ENCODE measurements around the gene FAM110D.

Gene FAM110D

DNA sequence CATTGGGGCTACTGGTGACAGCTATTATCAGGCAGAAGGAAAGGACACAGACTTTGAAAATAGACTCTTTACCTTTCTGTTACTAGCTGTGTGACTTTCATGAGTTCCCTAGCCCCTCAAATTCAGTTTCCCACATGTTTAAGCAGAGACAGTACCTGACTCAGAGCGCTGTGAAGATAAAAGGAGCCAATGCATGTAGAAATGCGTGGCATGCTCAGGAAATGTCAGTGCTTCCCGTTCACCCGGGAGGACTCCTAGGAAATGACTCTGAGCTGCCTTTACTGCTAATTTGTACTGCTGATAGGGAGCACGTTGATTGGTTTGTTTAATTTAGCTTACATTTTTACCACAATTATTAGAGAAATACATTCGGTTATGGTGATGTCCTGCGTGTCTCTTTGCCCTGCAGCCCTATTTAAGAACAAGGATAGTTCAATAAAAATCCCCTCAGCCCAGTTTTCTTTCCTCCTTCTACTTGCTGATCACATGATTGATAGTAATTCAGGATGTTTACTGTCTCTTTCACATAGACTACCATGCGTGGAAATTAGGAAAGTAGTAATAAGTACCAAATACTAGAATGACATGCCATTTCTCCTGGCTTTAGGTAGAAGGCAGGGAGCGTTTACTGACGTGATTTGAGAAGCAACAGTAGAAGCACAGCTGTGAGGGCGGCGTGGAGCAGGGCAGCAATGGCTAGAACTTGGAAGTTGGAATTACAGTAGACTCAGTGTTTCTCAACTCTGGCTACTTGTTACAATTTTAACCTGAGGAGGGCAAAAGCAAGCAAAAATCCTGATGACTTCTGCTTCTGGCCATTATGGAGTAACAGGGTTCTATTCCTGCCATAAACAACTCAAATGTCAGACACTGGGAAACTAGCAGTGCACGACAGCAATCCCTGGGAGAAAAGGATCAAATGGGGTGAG, 31.4 kb upstream of the FAM110D start:
- Histone ChIP-seq H3K4me1 (ENCODE audit: control insufficient read depth in 1 of 2, insufficient read depth in 1 of 2, low read depth in 1 of 2, low read length in 1 of 2) (peaks cover 61 to 62% of the 10 kb centered on the region in 2 experiments), H3K9me3 (no peaks in the 10 kb centered on the region), H3K4me3 (ENCODE audit: low read depth in 1 of 2, low read length in 1 of 2) (peak overlapping the region; percentile 48 to 50), H3K36me3 (no peaks in the 10 kb centered on the region), H3K27ac (peak overlapping the region; percentile 85), H3K27me3 (no peaks in the 10 kb centered on the region)
- TF ChIP-seq, protein P1, sequence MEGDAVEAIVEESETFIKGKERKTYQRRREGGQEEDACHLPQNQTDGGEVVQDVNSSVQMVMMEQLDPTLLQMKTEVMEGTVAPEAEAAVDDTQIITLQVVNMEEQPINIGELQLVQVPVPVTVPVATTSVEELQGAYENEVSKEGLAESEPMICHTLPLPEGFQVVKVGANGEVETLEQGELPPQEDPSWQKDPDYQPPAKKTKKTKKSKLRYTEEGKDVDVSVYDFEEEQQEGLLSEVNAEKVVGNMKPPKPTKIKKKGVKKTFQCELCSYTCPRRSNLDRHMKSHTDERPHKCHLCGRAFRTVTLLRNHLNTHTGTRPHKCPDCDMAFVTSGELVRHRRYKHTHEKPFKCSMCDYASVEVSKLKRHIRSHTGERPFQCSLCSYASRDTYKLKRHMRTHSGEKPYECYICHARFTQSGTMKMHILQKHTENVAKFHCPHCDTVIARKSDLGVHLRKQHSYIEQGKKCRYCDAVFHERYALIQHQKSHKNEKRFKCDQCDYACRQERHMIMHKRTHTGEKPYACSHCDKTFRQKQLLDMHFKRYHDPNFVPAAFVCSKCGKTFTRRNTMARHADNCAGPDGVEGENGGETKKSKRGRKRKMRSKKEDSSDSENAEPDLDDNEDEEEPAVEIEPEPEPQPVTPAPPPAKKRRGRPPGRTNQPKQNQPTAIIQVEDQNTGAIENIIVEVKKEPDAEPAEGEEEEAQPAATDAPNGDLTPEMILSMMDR (IDR thresholded peaks at IDR 0.05) = no peak

DNA sequence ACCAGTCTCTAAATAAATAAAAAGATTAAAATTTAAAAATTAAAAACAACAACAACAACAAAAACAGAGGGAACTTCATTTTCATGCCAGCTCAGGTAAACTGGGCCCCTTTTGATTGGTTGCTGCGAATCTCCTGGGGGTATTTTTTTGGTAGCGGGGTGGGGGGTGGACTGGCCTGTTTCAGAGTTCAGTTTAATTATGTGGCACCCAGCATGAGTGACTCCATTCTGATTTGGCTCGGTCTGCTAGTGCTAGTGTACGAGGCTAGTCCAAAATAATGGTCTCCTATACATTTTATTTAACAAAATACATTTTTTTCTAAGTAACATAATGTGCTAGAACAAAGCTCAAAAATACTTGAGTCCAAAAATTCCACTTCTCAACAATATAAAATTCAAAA, 29.1 kb upstream of the FAM110D start:
- Histone ChIP-seq H3K27ac (no peak overlapping the region), H3K27me3 (no peaks in the 10 kb centered on the region), H3K9me3 (no peaks in the 10 kb centered on the region), H3K4me3 (ENCODE audit: low read depth in 1 of 2, low read length in 1 of 2) (no peak overlapping the region), H3K36me3 (no peaks in the 10 kb centered on the region), H3K4me1 (ENCODE audit: control insufficient read depth in 1 of 2, insufficient read depth in 1 of 2, low read depth in 1 of 2, low read length in 1 of 2) (peaks cover 39% of the 10 kb centered on the region in 2 experiments)
- TF ChIP-seq, protein P1 (IDR thresholded peaks at IDR 0.05) = no peak

DNA sequence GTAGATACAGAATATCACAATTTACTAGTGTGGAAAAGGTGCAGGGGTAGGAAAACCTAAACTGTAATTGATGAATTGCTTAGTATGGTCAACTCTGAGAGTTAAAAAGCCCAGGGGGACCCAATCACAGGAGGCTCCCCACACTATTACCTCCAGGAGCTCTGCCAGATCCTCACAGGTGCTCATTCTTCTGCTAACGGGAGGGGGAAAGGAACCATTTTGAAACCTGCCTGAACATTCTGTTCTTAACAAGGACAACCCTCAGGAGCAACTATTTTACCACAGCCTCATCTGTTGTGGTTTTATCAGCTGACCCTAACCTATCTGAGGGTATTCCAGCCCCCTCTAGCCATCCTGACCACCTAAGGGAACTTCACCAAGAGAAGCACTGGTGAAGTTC, 28.2 kb upstream of the FAM110D start:
- no peaks in the 10 kb centered on the region for H3K36me3 ChIP-seq
- H3K27me3 ChIP-seq = no peaks in the 10 kb centered on the region
- H3K4me1 ChIP-seq (ENCODE audit: control insufficient read depth in 1 of 2, insufficient read depth in 1 of 2, low read depth in 1 of 2, low read length in 1 of 2) = peaks cover 29 to 30% of the 10 kb centered on the region in 2 experiments
- no peak overlapping the region for H3K4me3 ChIP-seq (ENCODE audit: low read depth in 1 of 2, low read length in 1 of 2)
- H3K27ac ChIP-seq = no peak overlapping the region
- H3K9me3 ChIP-seq = no peaks in the 10 kb centered on the region
- TF ChIP-seq, protein P1 (IDR thresholded peaks at IDR 0.05) = no peak

DNA sequence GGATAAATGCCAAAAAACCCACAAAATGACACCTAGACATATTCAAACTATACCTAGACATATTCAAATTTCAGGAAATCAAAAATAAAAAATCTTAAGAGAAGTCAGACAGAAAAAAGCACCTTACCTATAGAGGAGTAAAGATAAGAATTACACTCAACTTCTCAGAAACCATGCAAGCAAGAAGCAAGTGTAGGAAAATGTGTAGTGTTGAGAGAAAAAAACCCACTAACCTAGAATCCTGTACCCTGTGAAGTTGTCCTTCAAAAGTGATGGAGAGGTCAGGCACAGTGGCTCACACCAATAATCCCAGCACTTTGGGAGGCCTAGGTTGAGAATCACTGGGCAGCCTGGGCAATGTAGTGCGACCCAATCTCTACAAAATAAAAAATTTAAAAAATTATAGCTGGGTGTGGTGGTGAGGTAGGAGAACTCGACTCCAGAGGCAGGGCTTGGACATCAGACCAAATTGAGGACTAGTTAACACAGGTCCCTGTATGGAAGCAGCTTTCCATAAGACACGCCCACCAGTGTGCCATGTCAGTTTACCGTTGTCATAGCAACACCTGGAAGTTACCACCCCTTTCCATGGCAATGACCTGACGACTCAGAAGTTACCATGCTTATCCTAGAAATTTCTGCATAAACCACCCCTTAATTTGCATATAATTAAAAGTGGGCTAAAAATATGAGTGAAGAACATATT, 26.6 kb upstream of the FAM110D start:
- TF ChIP-seq, protein P1 (IDR thresholded peaks at IDR 0.05) = no peak
- H3K27ac ChIP-seq = no peak overlapping the region
- peaks cover 14% of the 10 kb centered on the region in 2 experiments for H3K4me1 ChIP-seq (ENCODE audit: control insufficient read depth in 1 of 2, insufficient read depth in 1 of 2, low read depth in 1 of 2, low read length in 1 of 2)
- H3K27me3 ChIP-seq = no peaks in the 10 kb centered on the region
- no peaks in the 10 kb centered on the region for H3K9me3 ChIP-seq
- H3K4me3 ChIP-seq (ENCODE audit: low read depth in 1 of 2, low read length in 1 of 2) = no peak overlapping the region
- no peaks in the 10 kb centered on the region for H3K36me3 ChIP-seq

DNA sequence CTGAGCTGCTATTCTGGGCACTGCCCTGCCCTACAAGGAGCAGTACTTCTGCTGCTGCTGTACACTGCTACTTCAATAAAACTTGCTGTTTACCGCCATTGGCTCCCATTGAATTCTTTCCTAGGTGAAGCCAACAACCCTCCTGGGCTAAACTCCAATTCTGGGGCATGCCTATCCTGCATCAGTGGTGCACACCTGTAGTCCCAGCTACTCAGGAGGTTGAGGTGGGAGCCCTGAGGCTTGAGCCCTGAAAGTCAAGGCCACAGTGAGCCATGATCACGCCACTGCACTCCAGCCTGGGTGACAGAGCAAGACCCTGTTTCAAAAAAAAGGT, 26.1 kb upstream of the FAM110D start:
- Histone ChIP-seq H3K36me3 (no peaks in the 10 kb centered on the region), H3K4me3 (ENCODE audit: low read depth in 1 of 2, low read length in 1 of 2) (no peak overlapping the region), H3K27me3 (no peaks in the 10 kb centered on the region), H3K4me1 (ENCODE audit: control insufficient read depth in 1 of 2, insufficient read depth in 1 of 2, low read depth in 1 of 2, low read length in 1 of 2) (peaks cover 8 to 9% of the 10 kb centered on the region in 2 experiments), H3K9me3 (no peaks in the 10 kb centered on the region), H3K27ac (no peak overlapping the region)
- TF ChIP-seq, protein P1 (IDR thresholded peaks at IDR 0.05) = no peak

Data from neutrophil (primary cell).